Urinary bladder (tissue), 4 donors: ENCODE data around the gene IL1RAPL1. TPM values are rescaled to one million over a fixed set of nuclear protein-coding genes. Genes with fewer than 3 reads are reported as not detected.
"Not testable (repeated sequence)": the region's sequence is repeated elsewhere in the genome, so short reads cannot be mapped to it uniquely, and the experiment has no call there.

Source experiments
- DNase-seq: peaks from one replicate; pipeline ENCODE4 v3.0.0-alpha.2; 2015; ENCODE audit errors: extremely low spot score
- H3K27ac ChIP-seq: one replicate; pipeline ENCODE4 v1.5.1; 2013; ENCODE audit warnings: low read depth, mild to moderate bottlenecking, moderate library complexity
- H3K36me3 ChIP-seq: one replicate; pipeline ENCODE4 v1.6.1; 2013; ENCODE audit warnings: mild to moderate bottlenecking, moderate library complexity; ENCODE audit not compliant: insufficient read depth
- H3K4me1 ChIP-seq: one replicate; pipeline ENCODE4 v1.6.1; 2013; ENCODE audit warnings: mild to moderate bottlenecking, moderate library complexity; ENCODE audit not compliant: insufficient read depth
- H3K4me3 ChIP-seq: one replicate; pipeline ENCODE4 v1.5.1; 2013; ENCODE audit warnings: low read depth, low read length
- WGBS: extraction: QIAGEN DNeasy Blood & Tissue Kit; methylation state at CpG from one replicate; pipeline ENCODE4 v1.1.7; 2013; 5-methylcytosine and 5-hydroxymethylcytosine counted together
- polyA plus RNA-seq: library from polyadenylated mRNA; stranded (reverse); fragments of 200-250 nt; gene quantifications from one replicate; pipeline ENCODE4 v1.2.3, GENCODE V29; 2013
- total RNA-seq: library from RNA; depleted of rRNA; stranded (reverse); fragments of >200 nt; gene quantifications from one replicate; pipeline ENCODE4 v1.2.3, GENCODE V29; 2014
- donor health status: healthy with polysubstance abuse.
- donor health status: healthy.

IL1RAPL1 gene
- total and polyA plus RNA-seq, 2 donors: 1.4 to 21.3 TPM

DNA sequence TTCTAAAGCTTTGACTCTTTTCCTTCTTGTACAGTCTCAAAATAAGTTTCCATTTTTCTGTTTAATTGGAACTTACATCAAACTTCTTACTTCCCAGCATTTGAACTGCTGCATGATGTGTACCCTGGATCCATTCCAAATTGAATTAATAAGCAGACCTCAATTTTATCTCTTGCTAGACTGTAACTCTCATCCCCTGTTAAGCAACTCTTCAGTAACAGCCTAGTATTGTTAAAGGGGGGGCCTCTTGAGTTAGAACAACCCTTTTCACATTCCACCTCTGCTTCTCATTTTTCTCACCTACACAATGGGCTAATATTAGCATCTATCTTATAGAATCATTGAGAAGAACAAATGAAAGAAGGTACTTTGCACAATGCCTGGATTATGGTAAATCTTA, 169.4 kb downstream of the IL1RAPL1 start:
- Histone ChIP-seq H3K27ac (no peak overlapping the region), H3K4me3 (no peak overlapping the region), H3K4me1 (no peaks in the 10 kb centered on the region), H3K36me3 (no peaks in the 10 kb centered on the region)
- DNase-seq: no peak

DNA sequence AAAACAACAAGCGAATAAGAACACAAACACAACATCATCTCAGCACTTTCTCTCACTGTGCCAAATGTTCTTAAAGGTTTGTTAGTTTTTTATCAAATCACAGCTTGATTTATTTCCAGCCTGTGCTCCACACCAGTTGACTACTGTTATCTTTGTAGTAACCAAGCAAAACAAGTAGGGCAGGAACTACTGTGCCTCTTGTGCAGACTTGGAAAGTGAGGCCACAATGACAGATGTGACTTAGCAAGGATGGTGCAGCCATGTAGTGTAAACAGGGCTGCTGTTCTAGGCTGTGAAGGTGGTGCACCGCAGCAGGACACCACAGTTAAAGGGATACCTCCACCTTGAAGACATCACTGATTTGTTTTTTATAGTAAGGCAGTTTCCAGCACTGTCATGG, 170.0 kb downstream of the IL1RAPL1 start:
- WGBS: 92% methylated on average over 2 of the region's 2 CpGs
- no peaks in the 10 kb centered on the region for H3K36me3 ChIP-seq
- no peak for DNase-seq
- no peak overlapping the region for H3K27ac ChIP-seq
- H3K4me1 ChIP-seq: no peaks in the 10 kb centered on the region
- no peak overlapping the region for H3K4me3 ChIP-seq

DNA sequence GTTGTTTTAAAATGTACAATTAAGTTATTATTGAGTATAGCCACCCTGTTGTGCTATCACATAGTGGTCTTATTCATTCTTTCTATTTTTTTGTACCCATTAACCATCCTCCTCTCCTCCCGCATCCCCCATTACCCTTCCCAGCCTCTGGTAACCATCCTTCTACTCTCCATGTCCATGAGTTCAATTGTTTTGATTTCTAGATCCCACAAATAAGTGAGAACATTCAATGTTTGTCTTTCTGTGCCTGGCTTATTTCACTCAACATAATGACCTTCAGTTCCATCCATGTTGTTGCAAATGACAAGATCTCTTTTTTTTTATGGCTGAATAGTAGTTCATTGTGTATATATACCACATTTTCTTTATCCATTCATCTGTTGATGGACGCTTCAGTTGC, 179.3 kb downstream of the IL1RAPL1 start:
- WGBS: 92% methylated on average over 2 of the region's 2 CpGs
- not testable (repeated sequence) for H3K36me3 ChIP-seq, H3K27ac ChIP-seq, H3K4me3 ChIP-seq, DNase-seq, H3K4me1 ChIP-seq

DNA sequence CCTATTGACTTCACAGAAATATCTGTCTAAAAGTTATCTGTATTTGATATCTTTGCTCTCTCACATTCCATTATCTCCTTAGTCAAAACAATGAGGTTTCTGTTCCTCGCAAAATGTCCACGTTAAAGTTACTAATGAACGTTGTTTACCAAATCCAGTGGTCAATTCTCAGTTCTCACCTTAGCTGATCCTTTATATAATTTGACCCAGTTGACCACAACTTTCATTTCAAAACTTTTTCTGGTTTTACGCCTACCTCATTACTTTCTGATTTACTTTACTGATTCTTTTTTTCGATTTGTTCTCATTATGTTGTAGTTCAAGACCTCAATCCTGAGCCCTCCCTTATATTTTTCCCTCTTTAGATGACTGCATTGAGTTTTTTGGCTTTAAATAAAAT, 186.6 kb downstream of the IL1RAPL1 start:
- Histone ChIP-seq H3K4me3 (no peak overlapping the region), H3K4me1 (no peaks in the 10 kb centered on the region), H3K27ac (no peak overlapping the region), H3K36me3 (no peaks in the 10 kb centered on the region)
- DNase-seq: no peak
- WGBS: 77% methylated on average over 5 of the region's 5 CpGs

DNA sequence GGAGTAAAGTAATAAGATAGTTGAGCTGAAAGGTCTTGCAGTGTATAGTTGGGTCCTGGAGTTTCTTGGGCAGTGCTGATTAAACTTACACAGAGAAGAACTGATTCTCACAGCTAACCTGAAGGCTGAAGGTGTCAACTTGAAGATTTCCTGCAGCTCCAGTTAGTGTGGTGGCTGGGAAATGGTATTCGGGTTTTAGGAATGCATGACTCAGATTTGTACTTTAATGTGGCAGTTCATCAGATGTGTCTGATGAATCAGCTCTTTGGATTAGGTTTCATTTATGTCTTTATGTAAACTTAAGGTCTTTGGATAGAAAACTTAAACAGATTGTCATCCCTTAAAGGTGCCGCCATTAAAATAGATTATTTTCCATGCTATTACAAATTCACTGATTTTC, 200.0 kb downstream of the IL1RAPL1 start:
- Histone ChIP-seq H3K4me3 (no peak overlapping the region), H3K36me3 (no peaks in the 10 kb centered on the region), H3K4me1 (no peaks in the 10 kb centered on the region), H3K27ac (no peak overlapping the region)
- no peak for DNase-seq
- WGBS: 54% methylated on average over 2 of the region's 2 CpGs

DNA sequence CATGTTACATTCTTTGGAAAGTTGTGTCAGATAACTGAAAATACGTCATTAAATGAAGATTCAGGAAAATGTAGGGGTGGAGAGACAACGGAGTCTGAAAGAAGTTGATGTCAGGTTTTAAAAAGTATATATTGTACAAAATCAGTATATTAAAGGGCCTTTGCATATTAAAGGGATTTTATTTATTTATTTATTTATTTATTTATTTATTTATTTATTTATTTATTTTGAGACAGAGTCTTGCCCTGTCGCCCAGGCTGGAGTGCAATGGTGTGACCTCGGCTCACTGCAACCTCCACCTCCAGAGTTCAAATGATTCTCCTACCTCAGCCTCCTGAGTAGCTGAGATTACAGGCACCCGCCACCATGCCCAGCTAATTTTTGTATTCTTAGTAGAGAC, 213.4 kb downstream of the IL1RAPL1 start:
- DNase-seq, H3K4me1 ChIP-seq, H3K36me3 ChIP-seq, H3K27ac ChIP-seq, H3K4me3 ChIP-seq: not testable (repeated sequence)
- 97% methylated on average over 5 of the region's 5 CpGs for WGBS

DNA sequence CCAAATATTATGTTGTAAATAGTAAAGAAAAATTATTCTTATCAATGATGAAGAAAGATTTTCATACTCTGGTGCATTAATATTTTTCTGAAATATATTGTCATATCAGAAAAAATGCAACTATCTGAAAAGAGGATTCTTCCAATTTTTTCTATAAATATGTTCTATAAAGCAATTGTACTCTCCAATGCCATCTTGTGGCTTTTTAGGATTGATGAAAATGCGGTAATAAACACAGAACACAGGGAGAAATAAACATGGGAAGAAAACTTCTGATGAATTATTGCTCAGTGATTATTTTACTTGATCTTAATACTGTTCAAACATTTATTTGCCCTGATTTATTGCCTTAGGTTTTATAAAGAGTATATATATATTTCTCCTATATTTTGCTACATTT, 215.4 kb downstream of the IL1RAPL1 start:
- Histone ChIP-seq H3K27ac (no peak overlapping the region), H3K4me1 (no peaks in the 10 kb centered on the region), H3K4me3 (no peak overlapping the region), H3K36me3 (no peaks in the 10 kb centered on the region)
- 75% methylated on average over 1 of the region's 1 CpG for WGBS
- no peak for DNase-seq

DNA sequence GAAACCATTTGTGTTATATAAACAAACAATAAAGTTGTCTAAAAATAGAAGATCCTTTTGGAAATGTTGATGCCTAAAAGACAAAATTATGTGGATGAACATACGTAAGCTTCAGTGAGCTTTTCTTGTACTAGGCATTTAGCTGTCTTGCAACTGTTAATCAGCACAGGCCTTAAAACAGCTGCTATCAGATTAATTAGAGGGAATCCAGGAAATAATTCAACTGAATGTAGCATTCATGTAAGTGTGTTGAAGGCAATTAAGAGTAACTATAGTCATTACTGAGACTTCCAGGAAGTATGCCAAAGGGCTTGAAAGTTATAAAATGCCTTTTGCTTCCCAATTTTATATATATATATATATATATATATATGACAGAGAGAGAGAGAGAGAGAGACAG, 248.7 kb downstream of the IL1RAPL1 start:
- Histone ChIP-seq H3K4me1 (no peaks in the 10 kb centered on the region), H3K27ac (no peak overlapping the region), H3K4me3 (no peak overlapping the region), H3K36me3 (no peaks in the 10 kb centered on the region)
- 35% methylated on average over 1 of the region's 1 CpG for WGBS
- no peak for DNase-seq

DNA sequence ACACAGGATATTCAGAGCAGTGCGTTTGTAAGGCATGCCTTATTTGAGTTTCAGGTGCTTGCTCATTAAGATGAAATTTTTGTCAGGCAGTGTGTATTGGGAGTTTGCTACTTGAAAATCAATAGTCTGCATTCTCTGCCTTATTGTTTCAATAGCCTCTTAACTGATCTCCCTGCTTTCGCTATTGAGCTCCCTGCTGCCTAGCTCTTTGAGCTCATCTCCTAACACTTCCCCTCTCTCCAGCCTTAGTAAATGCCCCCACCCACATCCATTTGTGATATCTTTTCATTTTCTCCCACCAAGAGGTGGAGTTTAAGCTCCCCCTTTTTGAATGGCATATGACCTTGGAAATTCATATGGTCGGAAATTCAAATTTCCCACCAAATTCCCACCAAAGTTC, 256.6 kb downstream of the IL1RAPL1 start:
- H3K4me3 ChIP-seq: no peak overlapping the region
- no peak for DNase-seq
- no peak overlapping the region for H3K27ac ChIP-seq
- 96% methylated on average over 3 of the region's 3 CpGs for WGBS
- H3K4me1 ChIP-seq: no peaks in the 10 kb centered on the region
- no peaks in the 10 kb centered on the region for H3K36me3 ChIP-seq

DNA sequence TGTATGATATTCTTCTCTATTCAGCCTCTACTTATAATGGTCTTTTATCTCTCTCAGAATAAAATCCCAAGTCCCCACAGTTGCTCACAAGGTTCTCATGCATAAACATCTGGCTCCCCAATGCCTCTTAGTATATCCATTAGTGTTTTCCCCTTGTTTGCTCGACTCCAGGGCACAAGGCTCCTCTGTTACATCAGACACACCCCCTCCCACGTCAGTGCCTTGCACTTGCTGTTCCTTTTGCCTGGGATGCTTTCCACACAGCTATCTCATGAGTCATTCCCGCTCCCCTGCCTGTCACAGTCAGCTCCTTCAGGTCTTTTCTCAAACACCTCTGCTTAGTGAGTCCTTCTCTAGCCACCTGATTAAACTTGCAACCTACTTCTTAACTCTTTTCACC, 260.2 kb downstream of the IL1RAPL1 start:
- Histone ChIP-seq H3K27ac (no peak overlapping the region), H3K4me1 (no peaks in the 10 kb centered on the region), H3K36me3 (no peaks in the 10 kb centered on the region), H3K4me3 (no peak overlapping the region)
- no peak for DNase-seq
- 78% methylated on average over 3 of the region's 3 CpGs for WGBS

DNA sequence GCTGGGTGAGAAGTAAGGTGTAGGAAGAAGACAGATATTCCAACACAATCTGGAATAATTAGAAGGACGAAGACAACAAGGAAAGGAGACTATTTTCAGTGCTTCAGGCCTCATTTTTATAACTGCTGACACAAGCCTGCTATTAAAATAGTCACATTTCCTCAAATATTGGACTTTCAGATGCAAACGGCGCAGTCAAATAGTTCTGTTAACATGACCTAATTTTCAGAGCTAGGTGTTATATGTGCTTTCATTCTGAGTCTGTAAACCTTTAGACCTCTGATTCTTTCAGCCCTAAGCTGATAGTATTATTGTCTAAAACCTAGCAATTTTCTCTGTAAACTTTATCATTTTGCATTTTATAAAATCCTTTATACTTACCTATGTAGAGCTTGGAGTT, 261.5 kb downstream of the IL1RAPL1 start:
- no peak overlapping the region for H3K4me3 ChIP-seq
- no peak for DNase-seq
- 84% methylated on average over 3 of the region's 3 CpGs for WGBS
- no peaks in the 10 kb centered on the region for H3K36me3 ChIP-seq
- no peak overlapping the region for H3K27ac ChIP-seq
- no peaks in the 10 kb centered on the region for H3K4me1 ChIP-seq

DNA sequence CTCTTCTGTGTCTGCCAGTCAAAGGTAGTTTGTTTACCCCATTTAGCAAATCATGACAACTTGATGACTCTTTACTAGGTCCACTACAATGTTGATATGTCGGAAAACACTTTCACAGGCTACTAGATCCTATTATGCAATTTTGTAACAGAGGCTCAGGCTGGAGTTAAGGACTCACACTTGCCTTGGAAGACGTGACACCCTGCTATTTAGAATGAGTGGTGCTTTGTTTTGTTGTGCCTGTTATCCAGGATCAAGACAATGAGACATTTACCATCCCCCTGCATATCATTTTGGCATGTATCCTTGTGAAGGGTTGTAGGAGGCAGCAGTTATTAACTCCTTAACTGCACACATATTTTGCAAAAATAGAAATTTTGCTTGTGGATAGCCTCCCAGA, 263.7 kb downstream of the IL1RAPL1 start:
- no peak for DNase-seq
- Histone ChIP-seq H3K36me3 (no peaks in the 10 kb centered on the region), H3K4me3 (no peak overlapping the region), H3K27ac (no peak overlapping the region), H3K4me1 (no peaks in the 10 kb centered on the region)
- 87% methylated on average over 2 of the region's 2 CpGs for WGBS

DNA sequence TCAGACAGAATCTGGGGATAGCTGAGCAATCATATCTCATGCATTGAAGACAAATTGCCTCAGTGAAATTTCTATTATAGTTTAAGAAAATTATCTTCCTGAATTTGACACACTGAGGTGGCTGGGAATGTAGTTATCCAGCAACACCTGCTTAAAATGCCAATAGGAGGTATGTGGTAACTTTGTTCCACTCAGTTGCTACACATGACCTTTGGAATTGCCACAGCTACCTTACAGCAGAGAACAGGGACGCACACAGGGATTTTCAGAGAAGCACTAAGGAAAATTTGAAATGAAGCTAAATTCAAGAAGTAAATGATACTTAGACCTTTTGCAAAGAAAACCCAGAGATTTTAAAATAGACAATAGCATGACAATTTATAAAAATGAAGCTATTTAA, 264.6 kb downstream of the IL1RAPL1 start:
- Histone ChIP-seq H3K27ac (no peak overlapping the region), H3K4me3 (no peak overlapping the region), H3K4me1 (no peaks in the 10 kb centered on the region), H3K36me3 (no peaks in the 10 kb centered on the region)
- WGBS: 94% methylated on average over 1 of the region's 1 CpG
- DNase-seq: no peak

DNA sequence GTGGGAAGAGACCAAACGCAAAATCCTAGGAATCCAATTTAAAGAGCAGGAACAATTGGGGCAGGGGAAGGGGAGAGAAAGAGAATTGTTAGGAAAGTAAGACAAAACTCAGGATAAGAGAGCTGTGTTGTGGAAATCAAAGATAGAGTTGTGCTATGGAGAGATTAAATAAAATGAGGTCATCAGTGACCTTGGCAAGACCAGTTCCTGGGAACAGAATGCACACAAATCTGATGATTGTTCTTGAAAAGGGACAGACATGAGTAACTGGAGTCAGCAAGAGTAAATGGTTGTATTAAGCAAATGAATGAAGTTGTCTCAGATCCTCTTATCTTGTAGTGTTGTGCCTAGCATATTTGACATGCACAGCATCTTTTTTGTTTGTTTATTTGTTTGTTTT, 267.4 kb downstream of the IL1RAPL1 start:
- 77% methylated on average over 1 of the region's 1 CpG for WGBS

DNA sequence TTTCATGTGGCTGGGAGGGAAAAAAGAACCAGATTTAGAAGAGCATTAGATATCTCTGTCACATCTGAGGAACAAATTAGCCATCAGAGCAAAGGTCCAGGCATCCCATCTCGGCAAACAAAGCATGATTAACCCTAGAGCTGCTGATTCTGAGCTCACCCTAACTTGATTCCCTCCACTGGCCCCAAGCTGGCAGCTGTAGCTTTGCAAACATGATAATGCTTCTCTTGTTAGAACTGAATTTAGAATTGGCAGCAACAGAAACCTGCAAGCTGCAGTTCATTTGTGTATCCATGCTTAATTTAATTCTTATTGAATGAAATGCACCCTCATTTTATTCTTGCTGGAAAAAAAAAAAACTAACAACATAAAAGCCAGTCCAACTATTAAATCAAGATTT, 289.2 kb downstream of the IL1RAPL1 start:
- Histone ChIP-seq H3K4me3 (no peak overlapping the region), H3K27ac (no peak overlapping the region), H3K4me1 (no peaks in the 10 kb centered on the region), H3K36me3 (no peaks in the 10 kb centered on the region)
- no peak for DNase-seq
- WGBS: 24% methylated on average over 1 of the region's 1 CpG

More for the DNA sequence above, 267.4 kb downstream of the IL1RAPL1 start:
- Histone ChIP-seq H3K4me3 (no peak overlapping the region), H3K4me1 (no peaks in the 10 kb centered on the region), H3K36me3 (no peaks in the 10 kb centered on the region), H3K27ac (no peak overlapping the region)
- no peak for DNase-seq
